Heart left ventricle (tissue), 16 donors: ENCODE measurements around the gene ENPP3. TPM values are rescaled to one million over a fixed set of nuclear protein-coding genes. Genes with fewer than 3 reads are reported as not detected.
A peak's percentile ranks its signal among the peaks of the same experiment; 100 is the strongest.

Experiments
- ATAC-seq, 4 donors: fragments of 200-7000 bp; cut with Tn5 transposase; one replicate each; pipeline ENCODE4 v1.9.1; 2020 to 2022; ENCODE audit warnings: moderate library complexity in 4 of 4, mild to moderate bottlenecking in 3 of 4, moderate number of reproducible peaks in 1 of 4
- DNase-seq, 5 donors: peaks; one replicate each; pipeline ENCODE4 v3.0.0-alpha.2; 2020
- H3K27ac ChIP-seq, 12 donors: fragments of 200-600 bp; sonication (generic) in 4 of 12; one replicate each; pipeline versions ENCODE4 v1.5.0 to v1.8.0; 2016 to 2022; ENCODE audit warnings: mild to moderate bottlenecking in 2 of 12
- H3K27me3 ChIP-seq, 9 donors: fragments of 200-600 bp; sonication (generic) in 2 of 9; one replicate each; pipeline versions ENCODE4 v1.5.1 to v1.8.0; 2016 to 2022; ENCODE audit warnings: mild to moderate bottlenecking in 3 of 9
- H3K36me3 ChIP-seq, 9 donors: fragments of 200-600 bp; sonication (generic) in 2 of 9; one replicate each; pipeline versions ENCODE4 v1.5.0 to v1.8.0; 2018 to 2022; ENCODE audit warnings: mild to moderate bottlenecking in 2 of 9
- H3K4me1 ChIP-seq, 12 donors: fragments of 200-600 bp; sonication (generic) in 4 of 12; one replicate each; pipeline versions ENCODE4 v1.5.0 to v1.8.0; 2016 to 2022; ENCODE audit warnings: mild to moderate bottlenecking in 3 of 12
- H3K4me3 ChIP-seq, 12 donors: fragments of 200-600 bp; sonication (generic) in 4 of 12; one replicate each; pipeline versions ENCODE4 v1.5.0 to v1.8.0; 2017 to 2022; ENCODE audit warnings: mild to moderate bottlenecking in 9 of 12, moderate library complexity in 4 of 12
- H3K9me3 ChIP-seq, 12 donors: fragments of 200-600 bp; sonication (generic) in 4 of 12; one replicate each; pipeline versions ENCODE4 v1.5.0 to v1.8.0; 2016 to 2022; ENCODE audit warnings: mild to moderate bottlenecking in 1 of 12
- POLR2A ChIP-seq, 2 donors: fragments of 450-650 bp; IDR thresholded peaks; one replicate each; pipeline ENCODE4 v1.6.1; 2017; ENCODE audit warnings: antibody characterized with exemption in 2 of 2, mild to moderate bottlenecking in 2 of 2, moderate library complexity in 2 of 2
- WGBS, 4 donors: extraction: QIAGEN DNeasy Blood & Tissue Kit in 2 of 4; methylation state at CpG; one replicate each; pipeline versions ENCODE4 v1.1.5 to v1.1.7; 2013 to 2018; 5-methylcytosine and 5-hydroxymethylcytosine counted together
- intact Hi-C, 10 donors: fragments of 100-400 bp; cut with DNase I; formaldehyde crosslinking; loops; one replicate each; pipeline versions ENCODE4 v1.11.1 to v1.14.2; 2022
- polyA plus RNA-seq, 2 donors: library from polyadenylated mRNA; stranded (reverse); fragments of 200-250 nt; gene quantifications; one replicate each; pipeline ENCODE4 v1.2.3, GENCODE V29; 2013
- total RNA-seq, 9 donors: library from RNA; depleted of rRNA in 2 of 9; stranded (reverse); fragments of >200 nt in 2 of 9; fragmentation: NEBNext Ultra II Directional in 3 of 9; extraction: Animal tissue kit (Norgen Biotek cat#: 25700) in 3 of 9; gene quantifications; one replicate each; pipeline versions ENCODE4 v1.1.0 to v1.2.4, GENCODE V29; 2016 to 2023
- TF ChIP-seq, protein P1 (sequence below), 12 donors: fragments of 200-600 bp; sonication (generic) in 4 of 12; IDR thresholded peaks; one replicate each; pipeline versions ENCODE4 v1.5.0 to v1.8.0; 2018 to 2022; ENCODE audit warnings: antibody characterized with exemption in 12 of 12, mild to moderate bottlenecking in 5 of 12
- donor health status: ischemic (EF 13 %, LVEDD 7.1; RV severe dilation, severe dysfunction).
- donor health status: healthy with polysubstance abuse.
- donor health status: DM: no; HTN: yes; CAD: no.
- donor health status: DM: no; HTN: no; CAD: no.
- donor health status: ischemic (EF 25% LVEDD 6.9; RV normal size, moderate dysfunction).
- donor health status: ischemic (EF 25% LVEDD 5.7; RV mildly dilated, moderate dysfunction).
- donor health status: healthy.
- donor health status: DM: yes; HTN: yes; CAD: no.
- donor health status: ischemic (EF 35%, LVEDD 5.7; RV mildly dilated, moderate dysfunction).
- donor health status: nonischemic (EF 11% LVEDD 7.7; RV severe dilation, severe dysfunction).
- donor health status: DM: yes; HTN: yes; CAD: no.
- donor health status: PGD.
- donor health status: ischemic (EF 29% LVEDD 5.4; RV normal size, mild dysfunction).
- donor health status: nonischemic (EF 23%, LVEDD 6.1; RV moderate dilation, normal function).

The ENPP3 gene
- total and polyA plus RNA-seq, 11 donors = 0.07 to 0.72 (median 0.42) TPM; not detected in 2

DNA sequence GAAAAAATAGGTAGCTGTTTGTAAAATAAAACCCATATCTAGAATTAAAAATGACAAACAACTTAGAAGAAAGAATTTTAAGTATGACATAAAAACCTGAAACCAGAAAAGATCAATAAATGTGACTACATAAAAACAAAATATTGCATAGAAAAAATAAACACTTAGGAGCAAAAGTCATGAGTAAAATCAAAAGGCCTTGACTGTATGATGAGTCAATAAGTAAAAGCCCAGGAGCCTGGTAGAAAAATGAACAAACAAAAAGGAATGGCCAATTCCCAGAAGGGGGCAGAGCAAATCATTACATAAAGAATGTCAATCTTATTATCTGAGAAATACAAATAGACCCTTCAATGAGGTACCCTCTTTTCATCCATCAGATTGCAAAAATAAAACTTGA is 150.0 kb downstream of the ENPP3 start:
- no peak for ATAC-seq
- H3K36me3 ChIP-seq = no peaks in the 10 kb centered on the region
- peaks cover 0 to 5% (median 0%) of the 10 kb centered on the region in 12 donors for H3K4me1 ChIP-seq
- no peak overlapping the region for H3K27ac ChIP-seq
- intact Hi-C loops = loop anchor here in 3 of 10 donors (5.0 to 10.0 kb wide), 2 partner anchors 92 to 125 kb away; no protein-coding TSS in a partner anchor
- DNase-seq = no peak
- H3K9me3 ChIP-seq = no peaks in the 10 kb centered on the region
- TF ChIP-seq, protein P1, sequence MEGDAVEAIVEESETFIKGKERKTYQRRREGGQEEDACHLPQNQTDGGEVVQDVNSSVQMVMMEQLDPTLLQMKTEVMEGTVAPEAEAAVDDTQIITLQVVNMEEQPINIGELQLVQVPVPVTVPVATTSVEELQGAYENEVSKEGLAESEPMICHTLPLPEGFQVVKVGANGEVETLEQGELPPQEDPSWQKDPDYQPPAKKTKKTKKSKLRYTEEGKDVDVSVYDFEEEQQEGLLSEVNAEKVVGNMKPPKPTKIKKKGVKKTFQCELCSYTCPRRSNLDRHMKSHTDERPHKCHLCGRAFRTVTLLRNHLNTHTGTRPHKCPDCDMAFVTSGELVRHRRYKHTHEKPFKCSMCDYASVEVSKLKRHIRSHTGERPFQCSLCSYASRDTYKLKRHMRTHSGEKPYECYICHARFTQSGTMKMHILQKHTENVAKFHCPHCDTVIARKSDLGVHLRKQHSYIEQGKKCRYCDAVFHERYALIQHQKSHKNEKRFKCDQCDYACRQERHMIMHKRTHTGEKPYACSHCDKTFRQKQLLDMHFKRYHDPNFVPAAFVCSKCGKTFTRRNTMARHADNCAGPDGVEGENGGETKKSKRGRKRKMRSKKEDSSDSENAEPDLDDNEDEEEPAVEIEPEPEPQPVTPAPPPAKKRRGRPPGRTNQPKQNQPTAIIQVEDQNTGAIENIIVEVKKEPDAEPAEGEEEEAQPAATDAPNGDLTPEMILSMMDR (IDR thresholded peaks at IDR 0.05) = no peak
- no peak for TF ChIP-seq POLR2A (IDR thresholded peaks at IDR 0.05)
- H3K27me3 ChIP-seq = no peaks in the 10 kb centered on the region
- H3K4me3 ChIP-seq = no peak overlapping the region

- H3K36me3 ChIP-seq = no peaks in the 10 kb centered on the region
- intact Hi-C loops = loop anchor here in 3 of 10 donors (5.0 to 10.0 kb wide), 2 partner anchors 93 to 124 kb away; no protein-coding TSS in a partner anchor
- WGBS, 4 donors = 41 to 65% (median 51%) methylated on average over 8 of the region's 8 CpGs
Observed at GRCh38 chr6:131787766-131788712, 150.9 kb downstream of the ENPP3 start.

DNA sequence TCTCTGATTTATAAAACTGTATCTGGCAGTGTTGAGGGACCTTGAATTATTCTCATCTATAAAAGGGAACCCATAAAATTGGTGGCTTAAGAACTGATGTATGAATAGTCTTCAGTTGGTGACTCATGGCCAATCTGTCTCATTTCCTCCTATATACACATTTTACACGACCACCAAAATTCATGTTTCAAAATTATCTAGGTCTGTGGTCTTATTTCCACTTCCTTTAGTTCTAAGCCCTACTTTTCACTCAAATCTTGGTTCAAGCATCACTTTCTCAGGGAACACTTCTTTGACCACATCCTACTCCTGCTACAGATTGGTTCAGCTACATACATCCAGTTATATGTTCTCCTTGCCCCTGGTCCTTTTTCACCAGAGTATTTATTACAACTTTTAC is 152.1 kb downstream of the ENPP3 start:
- ATAC-seq (no peak), DNase-seq (no peak)
- H3K27ac ChIP-seq = no peak overlapping the region
- no peaks in the 10 kb centered on the region for H3K27me3 ChIP-seq
- H3K4me3 ChIP-seq = no peak overlapping the region
- H3K36me3 ChIP-seq = no peaks in the 10 kb centered on the region
- H3K9me3 ChIP-seq = no peaks in the 10 kb centered on the region
- no peak for TF ChIP-seq POLR2A (IDR thresholded peaks at IDR 0.05)
- TF ChIP-seq, protein P1 (IDR thresholded peaks at IDR 0.05) = no peak
- intact Hi-C loops = loop anchor here in 3 of 10 donors (5.0 to 10.0 kb wide), 2 partner anchors 94 to 123 kb away; no protein-coding TSS in a partner anchor
- H3K4me1 ChIP-seq = peaks cover 0 to 5% (median 0%) of the 10 kb centered on the region in 12 donors
- whole genome bisulfite sequencing, 4 donors = 28 to 57% (median 36%) methylated on average over 1 of the region's 1 CpG

More at GRCh38 chr6:131787766-131788712, 150.9 kb downstream of the ENPP3 start:
- TF ChIP-seq, protein P1 (IDR thresholded peaks at IDR 0.05) = peak in 4 of 12 donors; percentile 21 to 40 (median 28)
- no peak for TF ChIP-seq POLR2A (IDR thresholded peaks at IDR 0.05)
- DNase-seq (no peak), ATAC-seq (peak in 2 of 4 donors; percentile 31 to 44)
- Histone ChIP-seq H3K27ac (no peak overlapping the region), H3K4me1 (peaks cover 0 to 5% (median 0%) of the 10 kb centered on the region in 12 donors), H3K4me3 (no peak overlapping the region), H3K27me3 (no peaks in the 10 kb centered on the region), H3K9me3 (no peaks in the 10 kb centered on the region)

GRCh38 chr6:131791476-131791875 is 154.4 kb downstream of the ENPP3 start:
- WGBS, 4 donors = 55 to 80% (median 65%) methylated on average over 5 of the region's 5 CpGs
- ATAC-seq (no peak), DNase-seq (no peak)
- no peaks in the 10 kb centered on the region for H3K36me3 ChIP-seq
- no peaks in the 10 kb centered on the region for H3K9me3 ChIP-seq
- no peaks in the 10 kb centered on the region for H3K27me3 ChIP-seq
- TF ChIP-seq POLR2A (IDR thresholded peaks at IDR 0.05) = no peak
- TF ChIP-seq, protein P1 (IDR thresholded peaks at IDR 0.05) = no peak
- intact Hi-C loops = no loop called here
- H3K4me1 ChIP-seq = peaks cover 0 to 5% (median 0%) of the 10 kb centered on the region in 12 donors
- H3K4me3 ChIP-seq = no peak overlapping the region
- no peak overlapping the region for H3K27ac ChIP-seq
